HepG2 (cell line): ENCODE measurements around the gene EFCAB13. TPM values are rescaled to one million over a fixed set of nuclear protein-coding genes. Genes with fewer than 3 reads are reported as not detected.
A peak's percentile ranks its signal among the peaks of the same experiment; 100 is the strongest.

Experiments
- BCL6 ChIP-seq: IDR thresholded peaks from 2 replicates; pipeline ENCODE4 v1.6.1; 2016; ENCODE audit warnings: missing genetic modification reagents, missing compliant biosample characterization
- LCORL ChIP-seq, 2 experiments: fragments of 450-650 bp in 1 of 2; sonication (generic) in 1 of 2; formaldehyde crosslinking in 1 of 2; IDR thresholded peaks; 2 replicates each; pipeline versions ENCODE4 v1.5.0 to v1.6.1; 2017 to 2020; ENCODE audit warnings: antibody characterized with exemption in 1 of 2, missing genetic modification reagents in 1 of 2
- NCOA1 ChIP-seq: sonication (generic); formaldehyde crosslinking; IDR thresholded peaks from 2 replicates; pipeline ENCODE4 v1.9.0; 2021; ENCODE audit warnings: missing genetic modification reagents
- NR2F2 ChIP-seq: IDR thresholded peaks from 2 replicates; pipeline ENCODE4 v1.6.1; 2012; ENCODE audit warnings: low read depth, inconsistent platforms, borderline replicate concordance
- PATZ1 ChIP-seq: sonication (generic); formaldehyde crosslinking; IDR thresholded peaks from 2 replicates; pipeline ENCODE4 v1.4.0; 2020; ENCODE audit warnings: missing genetic modification reagents
- RARA ChIP-seq: IDR thresholded peaks from 2 replicates; pipeline ENCODE4 v1.6.1; 2016; ENCODE audit warnings: missing genetic modification reagents, missing compliant biosample characterization
- THRA ChIP-seq: sonication (generic); formaldehyde crosslinking; IDR thresholded peaks from 2 replicates; pipeline ENCODE4 v1.4.0; 2020; ENCODE audit warnings: missing genetic modification reagents, borderline replicate concordance
- ZBTB3 ChIP-seq: sonication (generic); formaldehyde crosslinking; IDR thresholded peaks from 2 replicates; pipeline ENCODE4 v1.4.0; 2020; ENCODE audit warnings: low read depth, mild to moderate bottlenecking, moderate library complexity, missing genetic modification reagents, borderline replicate concordance
- ZBTB40 ChIP-seq, 2 experiments: fragments of 450-650 bp in 1 of 2; sonication (generic) in 1 of 2; formaldehyde crosslinking in 1 of 2; IDR thresholded peaks; 2 replicates each; pipeline versions ENCODE4 v1.6.1 to v1.8.0; 2016 to 2022; ENCODE audit warnings: antibody characterized with exemption in 1 of 2, mild to moderate bottlenecking in 1 of 2, missing genetic modification reagents in 1 of 2
- ZNF317 ChIP-seq: sonication (generic); formaldehyde crosslinking; IDR thresholded peaks from 2 replicates; pipeline ENCODE4 v1.5.0; 2020; ENCODE audit warnings: mild to moderate bottlenecking, missing genetic modification reagents
- ZNF33A ChIP-seq: sonication (generic); formaldehyde crosslinking; IDR thresholded peaks from 2 replicates; pipeline ENCODE4 v1.5.1; 2020; ENCODE audit warnings: missing genetic modification reagents, mild to moderate bottlenecking, moderate library complexity, borderline replicate concordance
- ZNF550 ChIP-seq: sonication (generic); formaldehyde crosslinking; IDR thresholded peaks from 2 replicates; pipeline ENCODE4 v1.4.0; 2020; ENCODE audit warnings: mild to moderate bottlenecking, missing genetic modification reagents, borderline replicate concordance
- ZNF644 ChIP-seq: IDR thresholded peaks from 2 replicates; pipeline ENCODE4 v1.6.1; 2016; ENCODE audit warnings: low read depth
- polyA plus RNA-seq, 8 experiments: library from polyadenylated mRNA; depleted of rRNA in 3 of 8; stranded (reverse) in 7 of 8; unstranded in 1 of 8; fragments of >200 nt; fragmentation: Illumina TruSeq in 4 of 8; extraction: Trizol in 4 of 8; gene quantifications; 2 replicates each; pipeline versions ENCODE4 v1.2.1 to v1.2.3, GENCODE V29; 2011 to 2016; ENCODE audit warnings: low read depth in 4 of 8, missing spikeins in 1 of 8, mixed read lengths in 1 of 8; ENCODE audit not compliant: insufficient read depth in 1 of 8
- total RNA-seq, 5 experiments: library from RNA; depleted of rRNA; stranded (reverse); fragments of >200 nt; fragmentation: Illumina TruSeq; extraction: Trizol; gene quantifications; 2 replicates each; pipeline ENCODE4 v1.2.3, GENCODE V29; 2016; ENCODE audit warnings: low read depth in 1 of 5

Gene EFCAB13
- total and polyA plus RNA-seq, 2 of the 13 experiments (the other 11 are each of a cell fraction or from before 2014, with no cell fraction given): 0.22 to 0.71 TPM

GRCh38 chr17:47295037-47295873 is 28.5 kb upstream of the EFCAB13 start (continued):
- no peak for TF ChIP-seq ZBTB40 (IDR thresholded peaks at IDR 0.05)
- no peak for TF ChIP-seq ZBTB40 (CRISPR knock-in tag; IDR thresholded peaks at IDR 0.05)
- TF ChIP-seq RARA (CRISPR knock-in tag): peak; percentile 53; the same call in 1 of the 2 replicates
- no peak for TF ChIP-seq ZNF550
- 0 out of 2 replicates have a peak, but pooled peaks have one; percentile 17 for TF ChIP-seq BCL6 (CRISPR knock-in tag)
- TF ChIP-seq THRA (CRISPR knock-in tag): 0 out of 2 replicates have a peak, but pooled peaks have one; percentile 29
- TF ChIP-seq ZNF317 (CRISPR knock-in tag): peak; percentile 73; the same call in 1 of the 2 replicates
- no peak for TF ChIP-seq LCORL (IDR thresholded peaks at IDR 0.05)
- TF ChIP-seq LCORL (CRISPR knock-in tag; IDR thresholded peaks at IDR 0.05): peak; percentile 23; the same call in 1 of the 2 replicates
- no peak for TF ChIP-seq ZBTB3 (CRISPR knock-in tag)
- peak; percentile 51; the same call in 1 of the 2 replicates for TF ChIP-seq NR2F2
- peak; percentile 52; the same call in 1 of the 2 replicates for TF ChIP-seq ZNF644
- no peak for TF ChIP-seq ZNF33A
- TF ChIP-seq PATZ1 (CRISPR knock-in tag): peak; percentile 63
- peak; percentile 38; the same call in 1 of the 2 replicates for TF ChIP-seq NCOA1 (CRISPR knock-in tag)
